IMR-90 (cell line): ENCODE measurements around the gene CNBD2. TPM values are rescaled to one million over a fixed set of nuclear protein-coding genes. Genes with fewer than 3 reads are reported as not detected.
"Not testable (repeated sequence)": the region's sequence is repeated elsewhere in the genome, so short reads cannot be mapped to it uniquely, and the experiment has no call there.

Experiments
- ATAC-seq: fragments of 200-7000 bp; cut with Tn5 transposase; 2 replicates; pipeline ENCODE4 v1.9.1; 2020; ENCODE audit warnings: low read depth, mild to moderate bottlenecking, moderate library complexity
- BruUV-seq: library from RNA; stranded (reverse); fragments of 400-500 nt; replicated peaks from 2 replicates; lab custom pipeline; 2021; lab: Mats Ljungman, UMichigan
- CTCF ChIA-PET: fragments of 300-600 bp; formaldehyde crosslinking; extraction: SDS; loops from one replicate; lab custom pipeline; 2021; ENCODE audit warnings: antibody characterized with exemption; lab: Yijun Ruan, JAX
- POLR2A ChIA-PET: fragments of 300-600 bp; sonication (Branson Sonifier 250); formaldehyde crosslinking; loops from one replicate; lab custom pipeline; 2022; ENCODE audit warnings: antibody characterized with exemption; ENCODE audit not compliant: unreplicated experiment; lab: Charles Lee
- DNase-seq: peaks from one replicate; pipeline ENCODE4 v3.0.0; 2013
- H2AFZ ChIP-seq: replicated peaks from 2 replicates; pipeline ENCODE3; 2013; ENCODE audit warnings: low read length, mild to moderate bottlenecking; ENCODE audit not compliant: poor library complexity
- H2AK5ac ChIP-seq: 2 replicates; pipeline ENCODE4 v1.6.1; 2013; ENCODE audit warnings: low read depth, low read length, inconsistent platforms
- H2AK9ac ChIP-seq: replicated peaks from 2 replicates; pipeline ENCODE3; 2013; ENCODE audit warnings: mild to moderate bottlenecking, low read depth, low read length, moderate library complexity; ENCODE audit not compliant: poor library complexity
- H2BK120ac ChIP-seq: 2 replicates; pipeline ENCODE4 v1.6.1; 2013; ENCODE audit warnings: low read depth, low read length, inconsistent platforms
- H2BK15ac ChIP-seq: 3 replicates; pipeline ENCODE4 v1.6.1; 2013; ENCODE audit warnings: low read depth, low read length, inconsistent platforms
- H2BK20ac ChIP-seq: 2 replicates; pipeline ENCODE4 v1.6.1; 2013; ENCODE audit warnings: low read depth, mild to moderate bottlenecking, inconsistent platforms, low read length, moderate library complexity
- H2BK5ac ChIP-seq: 2 replicates; pipeline ENCODE4 v1.6.1; 2013; ENCODE audit warnings: mild to moderate bottlenecking, low read depth, low read length, inconsistent platforms; ENCODE audit not compliant: poor library complexity, severe bottlenecking
- H3K14ac ChIP-seq: replicated peaks from 2 replicates; pipeline ENCODE4 v1.6.1; 2013; ENCODE audit warnings: low read depth, low read length, inconsistent platforms
- H3K18ac ChIP-seq: 2 replicates; pipeline ENCODE4 v1.6.1; 2013; ENCODE audit warnings: low read depth, low read length, control low read depth
- H3K23ac ChIP-seq: 2 replicates; pipeline ENCODE4 v1.6.1; 2013; ENCODE audit warnings: low read depth, low read length, inconsistent platforms
- H3K27ac ChIP-seq: 2 replicates; pipeline ENCODE4 v1.5.1; 2013; ENCODE audit warnings: mild to moderate bottlenecking, control low read depth, low read length; ENCODE audit not compliant: insufficient read depth
- H3K27me3 ChIP-seq: 2 replicates; pipeline ENCODE4 v1.6.1; 2013; ENCODE audit warnings: low read length; ENCODE audit not compliant: control insufficient read depth, insufficient read depth
- H3K36me3 ChIP-seq: 2 replicates; pipeline ENCODE4 v1.6.1; 2013; ENCODE audit warnings: low read length, mixed read lengths; ENCODE audit not compliant: control insufficient read depth, insufficient read depth
- H3K4ac ChIP-seq: 2 replicates; pipeline ENCODE4 v1.6.1; 2013; ENCODE audit warnings: low read depth, low read length, inconsistent platforms
- H3K4me1 ChIP-seq: 2 replicates; pipeline ENCODE4 v1.6.1; 2013; ENCODE audit warnings: low read length, mixed read lengths; ENCODE audit not compliant: control insufficient read depth, insufficient read depth
- H3K4me2 ChIP-seq: 2 replicates; pipeline ENCODE4 v1.6.1; 2013; ENCODE audit warnings: low read depth, mild to moderate bottlenecking, control low read depth, low read length, moderate library complexity
- H3K4me3 ChIP-seq: 2 replicates; pipeline ENCODE4 v1.5.1; 2013; ENCODE audit warnings: low read depth, mild to moderate bottlenecking, control low read depth, low read length, moderate library complexity; ENCODE audit not compliant: insufficient read depth
- H3K56ac ChIP-seq: 2 replicates; pipeline ENCODE4 v1.6.1; 2013; ENCODE audit warnings: low read length, inconsistent platforms; ENCODE audit not compliant: insufficient read depth; ENCODE audit errors: extremely low read depth
- H3K79me1 ChIP-seq, 2 experiments: 2 replicates each; pipeline ENCODE4 v1.6.1; 2013; ENCODE audit warnings: low read length in 2 of 2, inconsistent platforms in 1 of 2, low read depth in 1 of 2
- H3K9ac ChIP-seq: 2 replicates; pipeline ENCODE4 v1.6.1; 2013; ENCODE audit warnings: low read depth, low read length, control low read depth
- H3K9me1 ChIP-seq: 2 replicates; pipeline ENCODE4 v1.6.1; 2013; ENCODE audit warnings: low read length, inconsistent platforms; ENCODE audit not compliant: insufficient read depth
- H3K9me3 ChIP-seq: 2 replicates; pipeline ENCODE4 v1.6.1; 2013; ENCODE audit warnings: low read length; ENCODE audit not compliant: control insufficient read depth, insufficient read depth
- H4K20me1 ChIP-seq: 2 replicates; pipeline ENCODE4 v1.6.1; 2013; ENCODE audit warnings: low read length, inconsistent platforms; ENCODE audit not compliant: insufficient read depth
- H4K5ac ChIP-seq: 2 replicates; pipeline ENCODE4 v1.6.1; 2013; ENCODE audit warnings: mild to moderate bottlenecking, low read depth, low read length, control low read depth
- H4K8ac ChIP-seq, 2 experiments: 2 replicates each; pipeline ENCODE4 v1.6.1; 2013; ENCODE audit warnings: low read depth in 2 of 2, low read length in 2 of 2, control low read depth in 1 of 2, inconsistent platforms in 1 of 2
- H4K91ac ChIP-seq: 2 replicates; pipeline ENCODE4 v1.6.1; 2013; ENCODE audit warnings: low read depth, low read length, inconsistent platforms; ENCODE audit not compliant: insufficient read depth
- USF2 ChIP-seq: fragments of 150-350 bp; IDR thresholded peaks from 2 replicates; pipeline ENCODE4 v1.6.1; 2017; ENCODE audit warnings: mild to moderate bottlenecking, antibody characterized with exemption, low read length, low read depth
- WGBS, 2 experiments: methylation state at CpG; one replicate each; pipeline versions ENCODE4 v1.1.5 to v1.1.7; 2013; ENCODE audit warnings: missing lambda C conversion rate in 2 of 2; ENCODE audit not compliant: insufficient read length in 1 of 2; ENCODE audit errors: extremely low coverage in 2 of 2; 5-methylcytosine and 5-hydroxymethylcytosine counted together
- dilution Hi-C: fragments of 300-500 bp; cut with HindIII; formaldehyde crosslinking; loops from one replicate; pipeline ENCODE4 v1.14.3; 2018; ENCODE audit warnings: low sequenced_read_pairs; ENCODE audit not compliant: unreplicated experiment
- in situ Hi-C: fragments of 300-500 bp; cut with MboI; formaldehyde crosslinking; loops from 3 replicates; pipeline ENCODE4 v1.14.3; 2019; ENCODE audit warnings: low sequenced_read_pairs, inconsistent platforms, mixed read lengths
- intact Hi-C: fragments of 100-400 bp; cut with micrococcal nuclease; formaldehyde crosslinking; loops from 2 replicates; pipeline ENCODE4 v1.10.0; 2022
- microRNA-seq, 2 experiments: library from miRNA; stranded (forward) in 1 of 2; unstranded in 1 of 2; fragments of 10-50 nt in 1 of 2; fragments of <30 nt in 1 of 2; gene quantifications in 1 of 2; microRNA quantifications in 1 of 2; one replicate each; pipeline versions ENCODE3 to v1.1.0; 2013 to 2020; ENCODE audit not compliant: insufficient read depth in 1 of 2, insufficient read length in 1 of 2, unreplicated experiment in 1 of 2
- polyA plus RNA-seq, 3 experiments: library from polyadenylated mRNA; depleted of rRNA; stranded (reverse); fragments of >200 nt; gene quantifications; 2 replicates each; pipeline ENCODE4 v1.2.3, GENCODE V29; 2012; ENCODE audit warnings: low replicate concordance in 1 of 3
- small RNA-seq, 5 experiments: library from RNA; depleted of rRNA; stranded (forward); fragments of <200 nt; gene quantifications; one replicate each; pipeline ENCODE3, GENCODE V24; 2012
- total RNA-seq: library from RNA; depleted of rRNA; stranded (reverse); fragments of >200 nt; gene quantifications from 2 replicates; pipeline ENCODE4 v1.2.3, GENCODE V29; 2012; rRNA removed

Gene CNBD2
- total and polyA plus RNA-seq, 2 of the 4 experiments (the other 2 are of a cell fraction) = 0.90 to 1.7 TPM

- not testable (repeated sequence) for ATAC-seq
These were observed 111.6 kb downstream of the CNBD2 start for GRCh38 chr20:36079984-36080383.

More at GRCh38 chr20:36079984-36080383, 111.6 kb downstream of the CNBD2 start:
- H3K9me1 ChIP-seq, H3K23ac ChIP-seq, H3K36me3 ChIP-seq, H3K27ac ChIP-seq, H4K5ac ChIP-seq, POLR2A ChIA-PET, in situ Hi-C loops, H2BK5ac ChIP-seq, H4K20me1 ChIP-seq, BruUV-seq, H2BK15ac ChIP-seq, H4K8ac ChIP-seq, CTCF ChIA-PET, H2AFZ ChIP-seq, H3K14ac ChIP-seq, H3K79me1 ChIP-seq, H3K27me3 ChIP-seq, H3K4me3 ChIP-seq, H3K4me2 ChIP-seq, H2AK9ac ChIP-seq, H3K9me3 ChIP-seq, dilution Hi-C loops, H4K91ac ChIP-seq, H3K4me1 ChIP-seq, H3K9ac ChIP-seq, H2AK5ac ChIP-seq, H3K4ac ChIP-seq, intact Hi-C loops, H3K56ac ChIP-seq, H2BK20ac ChIP-seq, H3K18ac ChIP-seq, H2BK120ac ChIP-seq: not testable (repeated sequence)
- peak; percentile 19; the same call in 1 of the 2 replicates for TF ChIP-seq USF2
- WGBS, 2 experiments = 15% methylated on average over 2 of the region's 6 CpGs; no CpG with 5 or more reads in 1 of the 2 experiments
- DNase-seq = peak; percentile 27

Small RNA genes within 50 kb of the gene (microRNA-seq; reads per million reads assigned to microRNA genes)
- gene RNU6-937P (ENCODE audit: insufficient read depth, insufficient read length) = not detected

Small RNA genes within 50 kb of the gene (small RNA-seq; reads per million reads assigned to genes)
- 0 to 7.2 (median 0.04) reads per million in 5 experiments for gene RNU6-937P

Other genes with a start within 250 kb of the CNBD2 start
- 166 and 280 TPM in 2 replicates for gene RBM39, start 226.3 kb upstream of the CNBD2 start, total RNA-seq
- gene RBM39, start 226.3 kb upstream of the CNBD2 start, polyA plus RNA-seq (2012; rRNA removed) = 74.3 and 106 TPM in 2 replicates
- gene PHF20, start 196.6 kb upstream of the CNBD2 start, total RNA-seq = 22.0 and 30.3 TPM in 2 replicates
- gene PHF20, start 196.6 kb upstream of the CNBD2 start, polyA plus RNA-seq (2012; rRNA removed) = 22.5 and 23.6 TPM in 2 replicates
- gene SCAND1, start 14.1 kb upstream of the CNBD2 start, total RNA-seq = 7.5 and 11.7 TPM in 2 replicates
- gene SCAND1, start 14.1 kb upstream of the CNBD2 start, polyA plus RNA-seq (2012; rRNA removed) = 26.8 and 44.2 TPM in 2 replicates
- gene EPB41L1, start 186.2 kb downstream of the CNBD2 start, total RNA-seq = 12.5 and 13.9 TPM in 2 replicates
- 33.6 and 33.7 TPM in 2 replicates for gene EPB41L1, start 186.2 kb downstream of the CNBD2 start, polyA plus RNA-seq (2012; rRNA removed)